Activated naive CD4-positive, alpha-beta T cell treated with anti-CD3 and anti-CD28 coated beads, Interleukin-2, amount 50 U/mL, for 16 hours (primary cell): ENCODE data around the gene MALRD1.
"Not testable (repeated sequence)": the region's sequence is repeated elsewhere in the genome, so short reads cannot be mapped to it uniquely, and the experiment has no call there.

Experiments
- DNase-seq: peaks from one replicate; pipeline ENCODE4 v3.0.0-alpha.2; 2020

MALRD1 gene

DNA sequence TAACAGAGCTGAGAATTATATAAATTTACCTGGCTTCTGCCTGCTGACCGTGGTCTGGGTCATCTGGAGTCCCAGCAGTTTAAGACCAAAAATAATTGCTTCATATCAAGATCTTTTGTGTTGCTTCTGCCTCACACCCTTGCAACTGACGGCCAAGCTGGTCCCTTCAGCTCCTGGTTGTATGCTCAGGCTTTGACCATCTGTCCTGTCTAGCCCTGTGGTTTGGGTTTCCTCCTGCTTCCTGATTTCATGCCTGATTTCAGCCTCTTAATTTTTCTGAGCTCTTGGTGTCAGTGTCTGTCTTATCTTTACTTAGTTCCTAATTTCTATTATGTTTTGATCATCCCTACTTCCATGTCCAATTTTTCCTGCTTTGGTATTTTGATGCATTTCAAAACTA is 679.8 kb downstream of the MALRD1 start:
- no peak for DNase-seq

DNA sequence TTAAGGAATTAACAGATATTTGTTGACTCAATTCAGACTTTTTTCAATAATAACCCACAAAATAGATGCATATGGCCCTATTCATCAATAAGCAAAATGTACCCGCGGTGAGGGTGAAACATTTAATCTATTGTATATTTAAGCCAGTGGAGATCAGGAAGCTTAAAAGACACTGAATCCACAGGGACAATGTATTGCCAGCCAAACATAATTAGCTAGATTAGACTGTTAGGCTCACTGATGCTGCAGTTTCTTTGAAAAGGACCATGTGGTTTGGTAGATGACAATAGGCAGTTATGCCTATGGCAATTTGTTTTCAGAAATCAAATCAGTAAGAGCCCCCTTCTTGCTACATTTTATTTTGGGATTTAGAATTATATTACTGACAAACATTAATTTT is 680.4 kb downstream of the MALRD1 start:
- DNase-seq = no peak

DNA sequence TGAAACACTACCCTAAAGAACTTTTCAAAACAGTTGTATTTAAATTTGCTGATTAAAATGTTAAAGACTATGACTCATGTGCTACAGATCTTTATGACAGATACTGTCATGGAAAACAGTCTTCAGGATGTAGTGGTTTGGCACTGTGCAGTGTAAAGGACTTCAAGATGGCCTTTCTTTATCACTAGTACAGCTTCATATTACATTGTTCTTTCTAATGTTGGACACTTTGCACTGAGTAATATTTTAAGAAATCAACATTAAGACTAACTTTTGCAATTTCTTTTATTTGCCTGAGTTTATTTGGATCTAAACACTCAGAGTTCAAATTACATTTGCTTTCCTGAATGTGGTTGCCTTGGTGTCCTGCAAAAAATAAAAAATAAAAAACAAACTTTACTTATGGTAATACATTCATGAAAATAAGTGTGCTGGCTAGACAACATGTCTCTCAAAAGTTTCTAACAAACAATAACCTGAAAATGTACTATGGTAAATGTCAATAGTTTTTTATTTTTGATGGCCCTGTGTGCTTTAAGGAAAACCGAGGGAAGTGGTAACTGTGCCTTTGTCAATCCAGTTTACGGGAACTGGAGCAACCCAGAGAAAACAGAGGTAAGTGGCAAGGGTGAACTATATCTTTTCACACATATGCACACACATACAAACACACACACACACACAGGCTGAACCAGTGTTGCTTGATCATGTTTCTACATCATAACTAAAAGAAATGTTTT is 681.7 kb downstream of the MALRD1 start:
- no peak for DNase-seq

DNA sequence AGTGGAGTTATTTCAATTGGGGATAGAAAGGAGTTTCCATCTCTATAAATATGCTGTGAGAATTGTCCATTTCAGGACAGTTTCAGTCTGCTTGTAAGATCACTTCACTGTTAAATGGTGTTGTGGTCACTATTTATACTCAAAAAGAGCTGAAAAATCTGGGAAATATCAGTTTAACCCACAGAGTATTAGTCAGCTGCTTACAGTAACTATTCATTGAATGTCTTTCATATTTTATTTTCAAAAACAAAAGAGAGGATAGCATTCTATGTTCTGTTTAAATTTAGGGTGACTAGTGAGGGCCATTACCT is 682.3 kb downstream of the MALRD1 start:
- DNase-seq = no peak

DNA sequence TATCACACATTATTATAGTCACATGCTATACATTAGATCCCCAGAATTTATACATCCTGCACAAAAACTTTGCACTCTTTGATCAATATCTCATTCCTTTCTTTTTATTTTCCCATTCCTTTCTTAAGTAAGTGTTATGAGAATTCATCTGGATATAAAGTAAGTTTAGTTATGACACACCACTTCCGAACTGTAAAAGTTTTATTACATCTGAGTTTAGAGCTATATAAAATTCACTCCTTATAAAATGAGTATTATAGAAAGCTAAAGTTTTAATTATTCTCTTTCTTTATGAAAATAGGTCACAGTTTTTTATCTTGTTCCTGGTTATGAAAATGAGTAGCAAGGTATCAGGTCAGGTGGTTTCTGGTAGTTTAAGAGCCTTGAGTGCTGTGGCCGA is 683.0 kb downstream of the MALRD1 start:
- no peak for DNase-seq

DNA sequence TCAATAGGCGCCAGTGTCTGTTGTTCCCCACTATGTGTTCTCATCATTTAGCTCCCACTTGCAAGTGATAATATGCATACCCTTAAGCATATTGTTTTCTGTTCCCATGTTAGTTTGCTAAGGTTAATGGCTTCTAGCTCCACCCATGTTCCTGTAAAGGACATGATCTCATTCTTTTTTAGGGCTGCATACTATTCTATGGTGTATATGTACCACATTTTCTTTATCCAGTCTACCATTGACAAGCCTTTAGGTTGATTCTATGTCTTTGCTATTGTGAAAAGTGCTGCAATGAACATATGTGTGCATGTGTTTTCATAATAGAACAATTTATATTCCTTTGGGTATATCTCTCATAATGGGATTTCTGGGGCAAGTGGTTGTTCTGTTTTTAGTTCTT is 689.8 kb downstream of the MALRD1 start:
- no peak for DNase-seq

DNA sequence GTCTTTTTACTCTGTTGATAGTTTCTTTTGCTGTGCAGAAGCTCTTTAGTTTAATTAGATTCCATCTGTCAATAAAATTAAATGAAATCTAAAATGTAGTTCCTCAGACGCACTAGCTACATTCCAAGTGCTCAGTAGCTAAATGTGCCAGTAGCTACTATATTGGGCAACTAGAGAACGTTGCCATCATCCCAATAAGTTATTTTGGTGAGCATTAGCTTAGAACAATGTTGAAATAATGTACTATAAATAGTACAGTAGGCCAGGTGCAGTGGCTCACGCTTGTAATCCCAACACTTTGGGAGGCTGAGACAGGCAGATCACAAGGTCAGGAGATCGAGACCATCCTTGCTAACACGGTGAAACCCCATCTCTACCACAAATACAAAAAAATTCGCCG is 690.6 kb downstream of the MALRD1 start:
- not testable (repeated sequence) for DNase-seq

DNA sequence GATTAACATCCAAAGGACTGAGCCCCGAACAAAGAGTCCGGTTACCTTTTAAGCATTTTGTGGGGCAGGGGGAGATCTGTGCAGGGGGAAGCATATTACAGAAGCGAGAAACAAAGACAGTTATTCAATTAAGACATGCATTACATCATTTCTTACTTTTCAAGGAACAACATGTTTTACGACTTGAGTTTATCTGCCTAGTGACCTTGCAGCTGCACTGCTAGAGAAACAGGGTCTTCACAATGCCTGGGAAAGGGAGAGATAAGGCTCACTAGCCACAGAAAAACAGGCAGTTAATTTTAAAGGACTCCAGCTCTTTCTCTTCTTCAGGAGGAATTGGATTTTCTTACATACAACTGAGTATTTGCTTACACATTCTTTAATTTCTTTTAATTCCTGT is 693.5 kb downstream of the MALRD1 start:
- not testable (repeated sequence) for DNase-seq

DNA sequence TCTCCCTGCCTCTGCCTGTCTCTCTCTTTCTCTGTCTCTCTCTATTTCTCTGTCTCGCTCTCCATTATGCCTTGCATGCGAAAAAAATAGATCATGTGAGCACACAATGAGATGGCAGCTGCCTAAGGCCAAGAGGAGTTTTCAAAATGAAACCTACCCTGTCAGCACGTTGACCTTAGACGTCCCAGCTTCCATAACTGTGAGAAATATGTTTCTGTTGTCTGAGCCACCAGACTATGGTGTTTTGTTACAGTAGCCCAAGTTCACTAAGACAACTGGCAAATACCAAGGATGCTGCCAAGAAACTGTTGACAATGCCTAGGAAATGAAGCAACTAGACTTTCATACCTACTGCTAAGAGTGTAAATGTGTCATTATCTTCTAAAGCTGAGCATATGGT is 697.1 kb downstream of the MALRD1 start:
- DNase-seq = no peak

DNA sequence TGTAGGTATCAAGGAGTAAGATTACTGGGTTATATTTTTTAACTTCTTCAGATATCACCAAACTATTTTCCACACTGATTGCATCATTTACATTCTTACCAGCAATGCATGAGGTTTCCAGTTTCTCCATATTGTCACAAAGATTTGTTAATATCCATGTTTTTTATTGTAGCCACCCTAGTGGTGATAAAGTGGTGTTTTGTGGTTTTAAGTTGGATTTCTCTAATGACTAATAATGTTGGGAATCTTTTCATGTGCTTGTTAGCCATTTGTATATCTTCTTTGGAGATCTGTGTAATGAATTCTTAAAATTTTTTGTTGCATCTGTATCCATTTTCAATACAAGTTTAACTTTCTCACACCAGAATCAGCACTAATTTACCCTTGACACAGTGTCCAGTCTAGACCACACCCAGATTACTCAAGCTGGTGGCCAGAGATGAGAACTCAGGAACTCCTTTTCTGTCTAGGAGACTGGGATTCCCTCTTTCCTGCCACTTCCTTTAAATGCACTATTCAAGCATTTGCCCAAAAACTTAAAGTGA is 700.7 kb downstream of the MALRD1 start:
- no peak for DNase-seq

DNA sequence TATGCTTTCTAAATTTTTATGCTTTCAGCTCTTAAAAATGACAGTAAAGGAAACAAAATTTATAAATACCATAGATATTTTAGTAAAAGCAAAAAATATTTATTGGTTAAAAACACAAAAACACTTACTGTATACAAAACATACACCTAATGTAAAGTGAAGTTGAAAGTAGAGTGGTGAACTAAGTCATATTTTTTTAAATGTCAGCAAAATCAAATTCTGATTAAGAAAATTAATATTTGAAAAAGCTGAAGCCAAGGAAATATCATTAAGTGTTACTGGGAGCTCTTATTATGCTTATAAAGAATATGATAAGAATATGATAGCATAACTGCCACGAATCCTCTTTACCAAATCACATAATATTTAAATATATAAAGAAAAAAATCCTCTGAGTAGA is 702.4 kb downstream of the MALRD1 start:
- no peak for DNase-seq

DNA sequence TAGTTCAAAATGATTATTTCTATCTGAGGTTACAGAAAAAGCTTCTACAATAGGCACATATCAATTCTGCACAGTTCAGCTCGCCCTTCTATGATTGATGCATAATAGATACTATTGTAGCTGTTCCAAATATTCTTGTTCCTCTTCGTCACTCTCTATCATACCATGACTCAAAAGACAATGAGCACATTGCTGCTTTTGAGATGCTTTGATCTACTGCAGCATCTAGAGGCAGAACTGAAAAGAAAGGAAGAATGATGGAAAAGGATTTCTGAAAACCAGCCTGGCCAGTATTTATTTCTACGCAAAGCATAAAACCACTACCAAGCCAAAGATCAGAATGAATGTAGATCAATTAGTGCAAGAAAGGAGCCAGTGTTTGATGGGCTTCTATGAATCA is 708.3 kb downstream of the MALRD1 start:
- no peak for DNase-seq

DNA sequence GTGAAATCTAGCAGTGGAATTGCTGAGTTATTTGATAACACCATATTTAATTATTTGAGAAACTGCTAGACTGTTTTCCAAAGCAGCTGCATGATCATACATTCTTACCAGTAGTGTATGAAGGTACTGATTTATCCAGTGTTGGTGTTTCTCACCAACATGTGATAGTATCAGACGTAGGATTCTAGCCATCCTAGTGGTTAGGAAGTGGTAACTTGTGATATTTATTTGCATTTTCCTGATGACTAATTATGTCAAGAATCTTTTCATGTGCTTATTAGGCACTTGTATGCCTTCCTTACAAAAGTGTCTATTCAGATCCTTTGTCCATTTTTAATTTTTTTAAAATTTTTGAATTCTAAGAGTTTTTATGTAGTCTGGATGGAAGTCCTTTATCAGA is 713.4 kb downstream of the MALRD1 start:
- DNase-seq = no peak

DNA sequence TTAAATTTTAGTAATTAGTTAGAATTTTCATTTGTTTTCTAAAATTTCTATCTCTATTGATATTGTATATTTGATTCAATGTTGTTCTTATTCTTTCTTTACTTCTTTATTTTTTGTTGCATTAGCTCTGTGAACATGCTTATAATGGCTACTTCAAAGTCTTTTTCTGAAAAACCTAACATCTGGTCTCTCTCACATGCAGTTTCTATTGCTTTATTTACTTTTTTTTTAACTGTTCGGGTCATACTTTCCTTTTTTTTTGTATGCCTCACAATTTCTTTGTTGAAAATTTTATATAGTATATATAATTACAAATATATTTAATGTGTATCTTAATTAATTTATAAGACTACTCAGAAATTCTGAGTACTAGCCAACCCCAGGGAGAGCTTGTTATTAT is 715.5 kb downstream of the MALRD1 start:
- no peak for DNase-seq

DNA sequence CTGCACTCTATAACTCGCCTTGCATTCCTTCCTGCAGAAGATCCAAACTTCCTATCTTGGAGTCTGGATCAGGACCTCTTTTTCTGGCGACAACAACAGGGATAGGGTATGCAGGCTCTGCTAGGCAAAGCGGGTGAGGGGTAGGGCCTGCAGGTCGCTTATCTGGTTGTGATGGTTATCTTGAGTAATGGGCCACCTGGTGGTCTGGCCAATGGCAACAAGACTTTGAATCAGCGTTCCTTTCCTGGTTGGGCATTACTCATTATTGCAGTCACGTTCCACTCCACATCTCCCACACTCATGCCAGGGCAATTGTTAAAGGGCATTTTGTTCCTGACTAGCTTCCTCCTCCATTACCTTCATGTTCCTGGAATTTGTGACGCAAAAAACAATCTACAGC is 719.3 kb downstream of the MALRD1 start:
- DNase-seq = no peak

DNA sequence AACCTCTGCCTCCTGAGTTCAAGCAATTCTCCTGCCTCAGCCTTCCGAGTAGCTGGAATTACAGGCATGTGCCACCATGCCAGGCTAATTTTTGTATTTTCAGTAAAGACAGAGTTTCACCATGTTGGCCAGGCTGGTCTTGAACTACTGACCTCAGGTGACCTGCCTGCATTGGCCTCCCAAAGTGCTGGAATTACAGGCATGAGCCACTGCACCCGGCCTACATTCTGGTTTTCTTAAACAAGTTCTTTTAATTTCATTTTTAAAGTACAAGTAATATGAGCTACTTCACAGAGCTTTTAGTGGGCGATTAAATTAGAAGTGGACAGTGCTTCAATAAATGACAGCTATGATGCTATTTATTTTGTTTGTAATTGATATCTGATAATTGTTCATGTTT is 721.2 kb downstream of the MALRD1 start:
- not testable (repeated sequence) for DNase-seq

DNA sequence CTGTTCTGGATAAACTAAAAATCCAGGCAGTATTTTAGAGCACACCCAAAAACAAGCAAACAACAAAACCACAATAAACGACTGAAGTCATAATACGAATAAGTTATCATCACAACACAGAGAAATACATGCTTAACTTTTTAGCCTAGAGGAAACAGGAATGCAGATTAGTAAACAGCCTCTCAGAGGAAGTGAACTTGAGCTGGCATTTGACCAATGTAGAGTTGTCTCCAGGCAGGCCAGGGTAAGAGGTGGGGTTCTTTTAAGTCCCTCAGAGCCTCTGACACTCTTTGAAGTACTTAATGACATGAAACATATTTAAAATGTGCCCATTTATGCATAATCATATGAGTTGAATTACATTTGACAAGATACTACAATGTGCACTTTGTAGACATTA is 724.4 kb downstream of the MALRD1 start:
- no peak for DNase-seq

DNA sequence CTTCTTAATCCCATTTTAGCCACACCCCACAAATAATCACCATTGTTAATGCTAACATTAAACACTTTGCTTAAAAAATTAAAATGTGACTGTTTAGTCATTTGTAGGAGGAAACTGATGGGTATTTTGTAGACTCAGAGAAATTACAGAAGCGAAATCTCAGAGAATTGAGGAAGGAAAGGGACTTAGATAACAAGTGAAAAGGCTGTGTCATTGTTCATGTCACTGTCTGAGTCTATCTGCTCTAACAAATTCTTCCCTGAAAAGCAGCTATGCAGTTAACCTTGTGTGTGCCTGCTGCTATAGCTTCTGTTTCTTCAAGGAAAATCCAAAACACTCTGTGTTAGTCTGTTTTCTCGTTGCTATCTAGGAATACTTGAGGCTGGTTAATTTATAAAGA is 726.7 kb downstream of the MALRD1 start:
- no peak for DNase-seq

DNA sequence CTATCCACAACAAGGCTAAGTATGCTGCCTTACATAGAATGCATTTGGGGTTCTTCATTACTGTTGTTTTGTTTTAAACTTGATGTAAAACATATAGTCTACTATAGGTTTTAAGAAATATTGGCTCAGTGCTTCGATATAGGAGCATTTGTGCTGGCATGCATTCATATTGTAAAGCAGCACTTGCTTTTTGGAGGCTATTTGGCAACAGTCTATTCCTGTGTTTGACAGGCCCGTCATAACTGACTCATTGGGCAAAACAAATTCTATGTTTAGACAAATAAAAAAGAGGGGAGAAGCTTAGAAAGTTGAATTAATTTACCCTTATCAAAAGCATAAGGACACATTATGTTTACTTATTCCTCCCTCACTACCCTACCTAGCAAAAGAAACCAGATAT is 729.2 kb downstream of the MALRD1 start:
- no peak for DNase-seq

DNA sequence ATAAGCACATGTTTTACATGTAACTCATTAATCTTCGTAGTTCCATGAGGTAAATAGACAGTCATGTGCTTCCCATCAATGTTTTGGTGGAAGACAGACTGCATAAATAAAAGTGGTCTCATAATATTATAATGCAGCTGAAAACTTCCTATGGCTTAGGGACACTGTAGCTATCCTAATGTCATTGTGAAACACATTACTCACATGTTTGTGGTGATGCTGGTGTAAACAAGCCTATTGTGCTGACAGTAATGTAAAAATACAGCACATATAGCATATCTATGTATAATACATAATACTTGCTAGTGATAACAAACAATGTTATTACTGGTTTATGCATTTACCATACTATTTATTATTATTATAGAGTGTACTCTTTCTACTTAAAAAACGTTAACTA is 730.4 kb downstream of the MALRD1 start:
- no peak for DNase-seq

DNA sequence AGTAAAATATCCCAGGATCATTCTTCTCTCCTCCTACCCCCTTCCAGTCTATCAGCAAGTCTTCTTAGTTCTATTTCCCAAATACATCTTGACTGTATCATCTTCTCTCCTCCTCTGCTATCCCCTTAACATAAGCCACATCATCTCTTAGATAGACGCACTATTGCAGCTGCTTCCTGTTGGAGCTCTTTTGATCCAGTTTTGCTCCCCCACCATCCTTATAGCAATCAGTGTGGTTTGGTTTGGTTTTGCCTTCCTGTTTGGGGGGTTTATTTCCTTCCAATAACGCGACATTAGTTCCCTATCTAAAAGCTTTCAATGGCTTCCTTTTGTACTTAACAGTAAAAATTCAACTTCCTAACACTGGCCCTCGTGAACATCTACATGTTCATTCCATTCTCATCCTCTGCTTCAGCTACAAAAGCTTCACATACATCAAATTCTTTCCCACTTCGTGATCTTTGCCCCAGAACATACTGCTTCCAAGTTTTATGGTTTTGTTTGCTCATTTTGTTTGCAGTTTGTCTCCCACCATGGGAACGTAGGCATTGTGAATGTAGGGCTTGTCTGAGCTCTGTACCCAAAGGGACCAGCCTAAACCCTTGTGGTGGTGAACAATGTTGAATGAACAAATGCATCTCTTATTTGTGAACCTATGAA is 734.0 kb downstream of the MALRD1 start:
- DNase-seq = no peak

DNA sequence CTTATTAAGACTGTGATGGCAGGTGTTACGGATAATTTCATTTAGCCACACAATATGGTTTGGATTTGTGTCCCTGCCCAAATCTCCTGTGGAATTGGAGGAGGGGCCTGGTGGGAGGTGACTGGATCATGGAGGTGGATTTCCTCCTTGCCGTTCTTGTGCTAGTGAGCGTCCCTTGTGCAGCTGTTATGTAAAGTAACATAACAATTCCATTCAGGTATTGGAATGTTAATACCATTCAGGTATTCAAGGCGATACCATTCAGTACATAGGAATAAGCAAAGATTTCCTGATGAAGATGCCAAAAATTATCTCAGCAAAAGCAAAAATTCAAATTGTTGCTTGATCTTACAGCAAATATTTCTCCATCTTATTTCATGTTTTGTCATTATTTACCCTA is 735.1 kb downstream of the MALRD1 start:
- no peak for DNase-seq
